Measurements from ENCODE around the gene SRMS. TPM values are rescaled to one million over a fixed set of nuclear protein-coding genes. Genes with fewer than 3 reads are reported as not detected.
A peak's percentile ranks its signal among the peaks of the same experiment; 100 is the strongest.

Gene SRMS
- total and polyA plus RNA-seq, 8 donors, result 0.08 to 0.27 (median 0.18) TPM; not detected in 3

- H3K36me3 ChIP-seq, result no peaks in the 10 kb centered on the region
- peaks cover 0 to 13% of the 10 kb centered on the region in 2 donors for H3K4me1 ChIP-seq
- H3K4me3 ChIP-seq, result no peak overlapping the region
- ATAC-seq (no peak), DNase-seq (no peak)
- no peaks in the 10 kb centered on the region for H3K9me3 ChIP-seq
- no peak for TF ChIP-seq CTCF (IDR thresholded peaks at IDR 0.05)
- intact Hi-C loops (cut with DNase I), result no loop called here
- peaks cover 0 to 58% of the 10 kb centered on the region in 2 donors for H3K27me3 ChIP-seq
- no peak overlapping the region for H3K27ac ChIP-seq
Observed at GRCh38 chr20:63578224-63579016, 30.9 kb upstream of the SRMS start.

- no peak for TF ChIP-seq CTCF (IDR thresholded peaks at IDR 0.05)
Observed at GRCh38 chr20:63577317-63577894, 29.9 kb upstream of the SRMS start.

GRCh38 chr20:63576311-63576710 lies 28.8 kb upstream of the SRMS start:
- no peak for ATAC-seq
- no peak for TF ChIP-seq CTCF (IDR thresholded peaks at IDR 0.05)
- Histone ChIP-seq H3K27ac (no peak overlapping the region), H3K9me3 (no peaks in the 10 kb centered on the region), H3K4me1 (peaks cover 0 to 30% of the 10 kb centered on the region in 2 donors), H3K36me3 (peaks cover 0 to 15% of the 10 kb centered on the region in 2 donors), H3K27me3 (peaks cover 0 to 57% of the 10 kb centered on the region in 2 donors), H3K4me3 (no peak overlapping the region)
- intact Hi-C loops (cut with DNase I), result no loop called here
- no peak for DNase-seq

More at GRCh38 chr20:63577317-63577894, 29.9 kb upstream of the SRMS start:
- peaks cover 0 to 23% of the 10 kb centered on the region in 2 donors for H3K4me1 ChIP-seq
- DNase-seq, result no peak
- peaks cover 0 to 58% of the 10 kb centered on the region in 2 donors for H3K27me3 ChIP-seq
- no peak overlapping the region for H3K27ac ChIP-seq
- no peak overlapping the region for H3K4me3 ChIP-seq
- peaks cover 0 to 6% of the 10 kb centered on the region in 2 donors for H3K36me3 ChIP-seq
- ATAC-seq, result no peak
- intact Hi-C loops (cut with DNase I), result no loop called here
- no peaks in the 10 kb centered on the region for H3K9me3 ChIP-seq

- H3K4me1 ChIP-seq, result peaks cover 0 to 33% of the 10 kb centered on the region in 2 donors
- intact Hi-C loops (cut with DNase I), result no loop called here
- no peak for ATAC-seq
- H3K36me3 ChIP-seq, result peaks cover 0 to 24% of the 10 kb centered on the region in 2 donors
- H3K9me3 ChIP-seq, result no peaks in the 10 kb centered on the region
- TF ChIP-seq CTCF (IDR thresholded peaks at IDR 0.05), result no peak
- DNase-seq, result no peak
- H3K27ac ChIP-seq, result peak overlapping the region in 1 of 2 donors; percentile 86
- peaks cover 0 to 55% of the 10 kb centered on the region in 2 donors for H3K27me3 ChIP-seq
- H3K4me3 ChIP-seq, result peak overlapping the region in 1 of 2 donors; percentile 82
Observed at GRCh38 chr20:63574829-63575743, 27.5 kb upstream of the SRMS start.
